HepG2 (cell line): ENCODE measurements around the gene DTX2. TPM values are rescaled to one million over a fixed set of nuclear protein-coding genes. Genes with fewer than 3 reads are reported as not detected.

Experiments
- ARID2 ChIP-seq: sonication (generic); formaldehyde crosslinking; IDR thresholded peaks from 2 replicates; pipeline ENCODE4 v1.8.1; 2022; ENCODE audit warnings: mild to moderate bottlenecking, missing genetic modification reagents, borderline replicate concordance
- ATF3 ChIP-seq: sonication (generic); formaldehyde crosslinking; IDR thresholded peaks from 2 replicates; pipeline ENCODE4 v1.4.0; 2020; ENCODE audit warnings: missing genetic modification reagents
- BRCA1 ChIP-seq: sonication (generic); formaldehyde crosslinking; IDR thresholded peaks from 2 replicates; pipeline ENCODE4 v1.4.0; 2020; ENCODE audit warnings: missing genetic modification reagents
- ELF4 ChIP-seq: sonication (generic); formaldehyde crosslinking; IDR thresholded peaks from 2 replicates; pipeline ENCODE4 v1.5.0; 2020; ENCODE audit warnings: missing genetic modification reagents, mild to moderate bottlenecking, moderate library complexity, borderline replicate concordance
- HNF1A ChIP-seq, 2 experiments: sonication (generic) in 1 of 2; formaldehyde crosslinking in 1 of 2; IDR thresholded peaks; 2 replicates each; pipeline versions ENCODE4 v1.4.0 to v1.6.1; 2016 to 2020; ENCODE audit warnings: borderline replicate concordance in 1 of 2, low read depth in 1 of 2, mild to moderate bottlenecking in 1 of 2, missing genetic modification reagents in 1 of 2
- KDM4B ChIP-seq: sonication (generic); formaldehyde crosslinking; IDR thresholded peaks from 2 replicates; pipeline ENCODE4 v1.4.0; 2020; ENCODE audit warnings: missing genetic modification reagents
- KLF6 ChIP-seq: IDR thresholded peaks from 2 replicates; pipeline ENCODE4 v1.8.0; 2016; ENCODE audit warnings: missing biosample characterization, missing genetic modification reagents
- MAX ChIP-seq: IDR thresholded peaks from 2 replicates; pipeline ENCODE4 v1.6.1; 2012; ENCODE audit warnings: inconsistent platforms
- MEF2D ChIP-seq: sonication (generic); formaldehyde crosslinking; IDR thresholded peaks from 2 replicates; pipeline ENCODE4 v1.5.1; 2020; ENCODE audit warnings: mild to moderate bottlenecking, missing genetic modification reagents
- NKX3-1 ChIP-seq: sonication (generic); formaldehyde crosslinking; IDR thresholded peaks from 2 replicates; pipeline ENCODE4 v1.5.0; 2020; ENCODE audit warnings: missing genetic modification reagents
- PBX3 ChIP-seq: sonication (generic); formaldehyde crosslinking; IDR thresholded peaks from 2 replicates; pipeline ENCODE4 v1.8.1; 2023; ENCODE audit warnings: missing genetic modification reagents, inconsistent platforms, borderline replicate concordance
- PHF5A ChIP-seq: IDR thresholded peaks from one replicate; pipeline ENCODE4 v1.6.1; 2018; ENCODE audit warnings: low read depth, missing genetic modification reagents; ENCODE audit not compliant: unreplicated experiment
- RFXAP ChIP-seq: sonication (generic); formaldehyde crosslinking; IDR thresholded peaks from 2 replicates; pipeline ENCODE4 v1.4.0; 2020; ENCODE audit warnings: missing genetic modification reagents, borderline replicate concordance
- SMC3 ChIP-seq: IDR thresholded peaks from 2 replicates; pipeline ENCODE4 v1.6.1; 2011; ENCODE audit warnings: low read length, improper control_type of control experiment
- THYN1 ChIP-seq: sonication (generic); formaldehyde crosslinking; IDR thresholded peaks from 2 replicates; pipeline ENCODE4 v1.8.1; 2023; ENCODE audit warnings: low read depth, mild to moderate bottlenecking, moderate library complexity, missing genetic modification reagents, borderline replicate concordance
- U2AF1 ChIP-seq: fragments of 200-400 bp; formaldehyde crosslinking; optimal IDR thresholded peaks from 2 replicates; pipeline ENCODE3; 2017; ENCODE audit warnings: mild to moderate bottlenecking, low read depth, low read length
- ZFP82 ChIP-seq: sonication (generic); formaldehyde crosslinking; IDR thresholded peaks from 2 replicates; pipeline ENCODE4 v1.5.1; 2020; ENCODE audit warnings: mild to moderate bottlenecking, missing genetic modification reagents, borderline replicate concordance
- ZNF256 ChIP-seq: sonication (generic); formaldehyde crosslinking; conservative IDR thresholded peaks from 2 replicates; pipeline ENCODE4 v1.4.0; 2020; ENCODE audit warnings: missing genetic modification reagents
- ZNF331 ChIP-seq: sonication (generic); formaldehyde crosslinking; IDR thresholded peaks from 2 replicates; pipeline ENCODE4 v1.4.0; 2020; ENCODE audit warnings: missing genetic modification reagents
- ZNF652 ChIP-seq: IDR thresholded peaks from 2 replicates; pipeline ENCODE4 v1.6.1; 2016; ENCODE audit warnings: low read depth, borderline replicate concordance
- ZNF891 ChIP-seq: sonication (generic); formaldehyde crosslinking; IDR thresholded peaks from 2 replicates; pipeline ENCODE4 v1.5.0; 2020; ENCODE audit warnings: mild to moderate bottlenecking, missing genetic modification reagents
- ZSCAN20 ChIP-seq: sonication (generic); formaldehyde crosslinking; IDR thresholded peaks from 2 replicates; pipeline ENCODE4 v1.4.0; 2020; ENCODE audit warnings: missing genetic modification reagents, mild to moderate bottlenecking, borderline replicate concordance
- polyA plus RNA-seq, 8 experiments: library from polyadenylated mRNA; depleted of rRNA in 3 of 8; stranded (reverse) in 7 of 8; unstranded in 1 of 8; fragments of >200 nt; fragmentation: Illumina TruSeq in 4 of 8; extraction: Trizol in 4 of 8; gene quantifications; 2 replicates each; pipeline versions ENCODE4 v1.2.1 to v1.2.3, GENCODE V29; 2011 to 2016; ENCODE audit warnings: low read depth in 4 of 8, missing spikeins in 1 of 8, mixed read lengths in 1 of 8; ENCODE audit not compliant: insufficient read depth in 1 of 8
- total RNA-seq, 5 experiments: library from RNA; depleted of rRNA; stranded (reverse); fragments of >200 nt; fragmentation: Illumina TruSeq; extraction: Trizol; gene quantifications; 2 replicates each; pipeline ENCODE4 v1.2.3, GENCODE V29; 2016; ENCODE audit warnings: low read depth in 1 of 5

The DTX2 gene
- total and polyA plus RNA-seq, 2 of the 13 experiments (the other 11 are each of a cell fraction or from before 2014, with no cell fraction given) = 5.5 to 6.2 TPM

- TF ChIP-seq KLF6 (CRISPR knock-in tag) (no peak), PHF5A (CRISPR knock-in tag) (no peak), ZSCAN20 (CRISPR knock-in tag) (no peak), ZNF891 (CRISPR knock-in tag) (peak; percentile 94; the same call in 1 of the 2 replicates), NKX3-1 (CRISPR knock-in tag) (no peak), ZNF652 (CRISPR knock-in tag) (no peak), RFXAP (CRISPR knock-in tag) (no peak; the same call in 1 of the 2 replicates), PBX3 (no peak), BRCA1 (no peak), MAX (peak; percentile 90), THYN1 (no peak), ATF3 (CRISPR knock-in tag) (0 out of 2 replicates have a peak, but pooled peaks have one; percentile 27), KDM4B (CRISPR knock-in tag) (no peak), ARID2 (CRISPR knock-in tag) (no peak), ZNF256 (CRISPR knock-in tag) (no peak), HNF1A (IDR thresholded peaks at IDR 0.05; ENCODE audit: low read depth) (no peak), HNF1A (CRISPR knock-in tag; IDR thresholded peaks at IDR 0.05; ENCODE audit: borderline replicate concordance) (0 out of 2 replicates have a peak, but pooled peaks have one; percentile 31), MEF2D (0 out of 2 replicates have a peak, but pooled peaks have one; percentile 52), ELF4 (no peak), SMC3 (peak; percentile 23; the same call in 1 of the 2 replicates), ZNF331 (peak; percentile 55; the same call in 1 of the 2 replicates), ZFP82 (CRISPR knock-in tag) (no peak), U2AF1 (no peak)
Observed at GRCh38 chr7:76515999-76516443, 54.5 kb downstream of the DTX2 start (continued).
